Upper lobe of left lung (tissue), 4 donors: ENCODE data around the gene PLCH2.
"Not testable (repeated sequence)": the region's sequence is repeated elsewhere in the genome, so short reads cannot be mapped to it uniquely, and the experiment has no call there.

Experiments used
- CTCF ChIP-seq, 6 experiments: fragments of 450-650 bp in 4 of 6; fragments of 200-600 bp in 2 of 6; sonication (generic) in 2 of 6; IDR thresholded peaks; one replicate each; pipeline ENCODE4 v1.5.1; 2016 to 2019; ENCODE audit warnings: antibody characterized with exemption in 6 of 6
- POLR2A ChIP-seq, 4 donors: fragments of 450-650 bp; IDR thresholded peaks; one replicate each; pipeline ENCODE4 v1.5.1; 2016 to 2017; ENCODE audit warnings: antibody characterized with exemption in 4 of 4, mild to moderate bottlenecking in 2 of 4

DNA sequence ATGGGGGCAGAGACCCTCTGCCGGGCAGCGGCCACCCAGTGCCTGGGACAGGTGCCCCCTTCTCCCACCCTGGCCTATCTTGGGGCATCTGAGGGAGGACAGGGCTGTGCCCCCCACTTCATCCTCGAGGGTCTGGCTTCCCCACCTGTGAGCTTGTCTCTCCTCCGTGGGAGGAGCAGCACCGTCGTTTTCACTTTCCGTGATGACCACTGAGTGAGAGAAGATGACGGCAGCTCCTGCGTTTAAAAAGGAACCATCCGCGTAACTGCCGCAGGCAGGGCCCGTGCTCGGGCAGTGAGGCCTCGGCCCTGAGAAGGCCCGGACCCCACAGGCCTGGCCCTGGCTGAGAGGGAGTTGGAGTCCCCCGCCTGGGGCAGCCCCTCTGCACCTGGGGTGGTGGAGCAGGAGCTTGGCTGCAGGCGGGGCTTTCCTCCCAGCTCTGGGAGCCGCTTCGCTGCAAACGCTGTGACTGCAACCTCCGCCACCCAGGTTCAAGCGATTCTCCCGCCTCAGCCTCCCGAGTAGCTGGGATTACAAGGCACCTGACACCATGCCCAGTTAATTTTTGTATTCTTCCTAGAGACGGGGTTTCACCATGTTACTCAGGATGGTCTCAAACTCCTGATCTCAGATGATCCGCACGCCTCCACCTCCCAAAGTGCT, 73.4 kb downstream of the PLCH2 start:
- TF ChIP-seq POLR2A, CTCF (IDR thresholded peaks at IDR 0.05): not testable (repeated sequence)
